NCI-H526 (cell line): ENCODE results near the gene SLC11A1.
A peak's percentile ranks its signal among the peaks of the same experiment; 100 is the strongest.

Experiments
- DNase-seq, 2 experiments: peaks; one replicate each; lab custom pipeline; 2025; lab: John Stamatoyannopoulos, UW

Gene SLC11A1

GRCh38 chr2:218381916-218382366 lies at the start of gene SLC11A1:
Gene SLC11A1 (plus strand): TSS chr2:218382273. CDS start chr2:218382369, 96 bp downstream.
- DNase-seq = no peak

- DNase-seq = no peak
These were observed 49.8 kb upstream of the SLC11A1 start for GRCh38 chr2:218332288-218332687.

GRCh38 chr2:218332920-218333645 lies 49.0 kb upstream of the SLC11A1 start:
- DNase-seq = no peak

- DNase-seq = no peak
These were observed 47.5 kb upstream of the SLC11A1 start for GRCh38 chr2:218334531-218334930.

GRCh38 chr2:218340656-218341055 lies 41.4 kb upstream of the SLC11A1 start:
- DNase-seq = no peak

- DNase-seq = no peak
These were observed 40.7 kb upstream of the SLC11A1 start for GRCh38 chr2:218341381-218341780.

GRCh38 chr2:218342837-218343236 lies 39.2 kb upstream of the SLC11A1 start:
- DNase-seq = no peak

GRCh38 chr2:218343591-218343990 lies 38.5 kb upstream of the SLC11A1 start:
- DNase-seq = no peak

GRCh38 chr2:218344090-218344754 lies 37.9 kb upstream of the SLC11A1 start:
- DNase-seq = no peak

- no peak for DNase-seq
These were observed 37.2 kb upstream of the SLC11A1 start for GRCh38 chr2:218344755-218345417.

- DNase-seq = peak in 1 of 2 experiments; percentile 34
These were observed 36.4 kb upstream of the SLC11A1 start for GRCh38 chr2:218345491-218346236.

- no peak for DNase-seq
These were observed 34.9 kb upstream of the SLC11A1 start for GRCh38 chr2:218347172-218347571.

- DNase-seq = no peak
These were observed 28.0 kb upstream of the SLC11A1 start for GRCh38 chr2:218354045-218354444.

GRCh38 chr2:218354850-218355443 lies 27.1 kb upstream of the SLC11A1 start:
- DNase-seq = no peak

GRCh38 chr2:218357236-218358177 lies 24.6 kb upstream of the SLC11A1 start:
- DNase-seq = no peak

- DNase-seq = no peak
These were observed 21.6 kb upstream of the SLC11A1 start for GRCh38 chr2:218360453-218360852.

GRCh38 chr2:218362606-218363005 lies 19.5 kb upstream of the SLC11A1 start:
- DNase-seq = no peak

GRCh38 chr2:218363736-218364135 lies 18.3 kb upstream of the SLC11A1 start:
- DNase-seq = no peak

GRCh38 chr2:218364196-218364595 lies 17.9 kb upstream of the SLC11A1 start:
- no peak for DNase-seq

GRCh38 chr2:218366621-218367414 lies 15.3 kb upstream of the SLC11A1 start:
- DNase-seq = no peak
